HCT116 (cell line): ENCODE results near the gene PTPRS. TPM values are rescaled to one million over a fixed set of nuclear protein-coding genes. Genes with fewer than 3 reads are reported as not detected.
A peak's percentile ranks its signal among the peaks of the same experiment; 100 is the strongest.

Source experiments
- ATAC-seq: fragments of 200-7000 bp; cut with Tn5 transposase; 2 replicates; pipeline ENCODE4 v1.9.1; 2020; ENCODE audit warnings: mild to moderate bottlenecking, moderate library complexity
- BruUV-seq: library from RNA; stranded (reverse); fragments of 400-500 nt; replicated peaks from 2 replicates; lab custom pipeline; 2021; lab: Mats Ljungman, UMichigan
- CTCF ChIA-PET: fragments of 300-600 bp; sonication (Branson Sonifier 250); formaldehyde crosslinking; loops from one replicate; lab custom pipeline; 2021; ENCODE audit warnings: antibody characterized with exemption; lab: Charles Lee
- POLR2A ChIA-PET: fragments of 300-600, 350-600 bp; sonication (Branson Sonifier 250); formaldehyde crosslinking; loops from one replicate; lab custom pipeline; 2021; ENCODE audit warnings: antibody characterized with exemption; lab: Charles Lee
- RAD21 ChIA-PET, 2 experiments: fragments of 300-600 bp; sonication (Branson Sonifier 250); formaldehyde crosslinking; loops; one replicate each; lab custom pipeline; 2023; ENCODE audit warnings: low total read pairs in 2 of 2; ENCODE audit not compliant: uncharacterized antibody in 2 of 2, unreplicated experiment in 2 of 2, low non-redundant PET in 1 of 2; lab: Charles Lee
- DNase-seq: peaks from one replicate; pipeline ENCODE4 v3.0.0-alpha.2; 2010; ENCODE audit warnings: low read depth, low spot score
- H2AFZ ChIP-seq: fragments of 200-600 bp; shearing (Covaris generic), sonication (generic); 2 replicates; pipeline ENCODE4 v1.6.1; 2017; ENCODE audit warnings: low read depth, mixed run types, mixed read lengths, antibody characterized with exemption, low read length; ENCODE audit not compliant: poor library complexity, severe bottlenecking
- H3K27ac ChIP-seq: 2 replicates; pipeline ENCODE4 v1.5.1; 2012; ENCODE audit warnings: low read depth, low read length
- H3K27me3 ChIP-seq: fragments of 200-600 bp; sonication (generic); 2 replicates; pipeline ENCODE4 v1.6.1; 2016; ENCODE audit warnings: mixed run types, low read length, mixed read lengths; ENCODE audit not compliant: insufficient read depth
- H3K36me3 ChIP-seq, 2 experiments: fragments of 200-500 bp in 1 of 2; fragments of 200-600 bp in 1 of 2; sonication (Bioruptor generic) in 1 of 2; sonication (generic) in 1 of 2; 2 replicates each; pipeline versions ENCODE4 v1.5.1 to v1.6.1; 2014 to 2016; ENCODE audit warnings: low read length in 2 of 2, inconsistent platforms in 1 of 2, mixed read lengths in 1 of 2, mixed run types in 1 of 2; ENCODE audit not compliant: insufficient read depth in 2 of 2, control insufficient read depth in 1 of 2
- H3K4me1 ChIP-seq, 2 experiments: fragments of 200-600 bp in 1 of 2; sonication (generic) in 1 of 2; 2 replicates each; pipeline versions ENCODE4 v1.5.1 to v1.6.1; 2012 to 2017; ENCODE audit warnings: low read length in 2 of 2, inconsistent platforms in 1 of 2, mild to moderate bottlenecking in 1 of 2, mixed read lengths in 1 of 2, mixed run types in 1 of 2, moderate library complexity in 1 of 2; ENCODE audit not compliant: insufficient read depth in 2 of 2, control insufficient read depth in 1 of 2
- H3K4me2 ChIP-seq: fragments of 200-600 bp; sonication (generic); 2 replicates; pipeline ENCODE4 v1.6.1; 2017; ENCODE audit warnings: mixed run types, low read length, mixed read lengths
- H3K4me3 ChIP-seq, 2 experiments: fragments of 200-600 bp in 1 of 2; sonication (generic) in 1 of 2; replicated peaks in 1 of 2; 2 replicates each; pipeline ENCODE4 v1.5.1; 2011 to 2016; ENCODE audit warnings: low read length in 2 of 2, control low read depth in 1 of 2, low read depth in 1 of 2, mild to moderate bottlenecking in 1 of 2, mixed read lengths in 1 of 2, mixed run types in 1 of 2
- H3K79me2 ChIP-seq: fragments of 200-600 bp; sonication (generic); 2 replicates; pipeline ENCODE4 v1.6.1; 2017; ENCODE audit warnings: mild to moderate bottlenecking, mixed run types, low read length, moderate library complexity, mixed read lengths; ENCODE audit not compliant: insufficient read depth
- H3K9ac ChIP-seq: fragments of 200-600 bp; sonication (generic); 2 replicates; pipeline ENCODE4 v1.6.1; 2016; ENCODE audit warnings: low read length, mixed read lengths
- H3K9me2 ChIP-seq: fragments of 200-600 bp; sonication (generic), shearing (Covaris generic); 2 replicates; pipeline ENCODE4 v1.6.1; 2017; ENCODE audit warnings: mixed run types, mild to moderate bottlenecking, moderate library complexity; ENCODE audit not compliant: insufficient read depth
- H3K9me3 ChIP-seq, 2 experiments: fragments of 200-500 bp in 1 of 2; fragments of 200-600 bp in 1 of 2; sonication (Bioruptor generic) in 1 of 2; sonication (generic) in 1 of 2; 2 replicates each; pipeline ENCODE4 v1.6.1; 2014 to 2017; ENCODE audit warnings: low read length in 2 of 2, mixed read lengths in 2 of 2, inconsistent platforms in 1 of 2, low read depth in 1 of 2, mild to moderate bottlenecking in 1 of 2, mixed run types in 1 of 2, moderate library complexity in 1 of 2; ENCODE audit not compliant: control insufficient read depth in 1 of 2, insufficient read depth in 1 of 2
- H4K20me1 ChIP-seq: fragments of 200-600 bp; sonication (generic), shearing (Covaris generic); 2 replicates; pipeline ENCODE4 v1.6.1; 2017; ENCODE audit warnings: mixed run types, mild to moderate bottlenecking, moderate library complexity; ENCODE audit not compliant: insufficient read depth
- CBX3 ChIP-seq: IDR thresholded peaks from 2 replicates; pipeline ENCODE4 v1.6.1; 2012; ENCODE audit warnings: low read depth
- EGR1 ChIP-seq: IDR thresholded peaks from 2 replicates; pipeline ENCODE4 v1.6.1; 2012; ENCODE audit warnings: low read depth
- ELF1 ChIP-seq: IDR thresholded peaks from 2 replicates; pipeline ENCODE4 v1.6.1; 2012; ENCODE audit warnings: low read depth, borderline replicate concordance
- JUND ChIP-seq: IDR thresholded peaks from 2 replicates; pipeline ENCODE4 v1.6.1; 2012
- MAX ChIP-seq: IDR thresholded peaks from 2 replicates; pipeline ENCODE4 v1.6.1; 2012
- POLR2AphosphoS5 ChIP-seq: IDR thresholded peaks from 2 replicates; pipeline ENCODE4 v1.6.1; 2011; ENCODE audit warnings: mild to moderate bottlenecking, low read depth, low read length, moderate library complexity
- RAD21 ChIP-seq: IDR thresholded peaks from 2 replicates; pipeline ENCODE4 v1.6.1; 2012; ENCODE audit warnings: low read depth, mild to moderate bottlenecking
- REST ChIP-seq: IDR thresholded peaks from 2 replicates; pipeline ENCODE4 v1.6.1; 2012; ENCODE audit warnings: low read depth
- SIN3A ChIP-seq: IDR thresholded peaks from 2 replicates; pipeline ENCODE4 v1.6.1; 2012; ENCODE audit warnings: low read depth
- TCF7L2 ChIP-seq: IDR thresholded peaks from 2 replicates; pipeline ENCODE4 v1.7.0; 2011; ENCODE audit warnings: borderline replicate concordance, inconsistent platforms; ENCODE audit not compliant: insufficient read depth, insufficient read length; ENCODE audit errors: extremely low read depth
- YY1 ChIP-seq: IDR thresholded peaks from 2 replicates; pipeline ENCODE4 v1.6.1; 2011; ENCODE audit warnings: low read length, low read depth, moderate library complexity, mild to moderate bottlenecking; ENCODE audit not compliant: insufficient replicate concordance; ENCODE audit errors: extremely low read depth
- ZBTB33 ChIP-seq: IDR thresholded peaks from 2 replicates; pipeline ENCODE4 v1.6.1; 2011; ENCODE audit warnings: mild to moderate bottlenecking, low read length, moderate library complexity; ENCODE audit not compliant: insufficient replicate concordance; ENCODE audit errors: extremely low read depth
- intact Hi-C: fragments of 100-400 bp; cut with micrococcal nuclease; formaldehyde crosslinking; loops from 2 replicates; pipeline ENCODE4 v1.10.0; 2022
- total RNA-seq: library from RNA; stranded (reverse); gene quantifications from one replicate; pipeline ENCODE4 v1.2.1, GENCODE V29; 2021; ENCODE audit not compliant: unreplicated experiment

Gene PTPRS
- total RNA-seq, 1 experiment from 2014 or later, result 123 TPM

- TF ChIP-seq ZBTB33, result no peak
These were observed 23.3 kb downstream of the PTPRS start (continued) for GRCh38 chr19:5317321-5317720.

GRCh38 chr19:5316138-5316537 lies 24.5 kb downstream of the PTPRS start:
- H3K9me2 ChIP-seq, result no peaks in the 10 kb centered on the region
- H3K4me2 ChIP-seq, result no peak overlapping the region
- TF ChIP-seq CBX3, result no peak
- no peaks in the 10 kb centered on the region for H3K9me3 ChIP-seq
- H2AFZ ChIP-seq, result no peak overlapping the region
- no TSS peak for BruUV-seq
- ChIA-PET RAD21 (interaction anchor here in 1 of 2 experiments (0.7 kb wide), 1 partner anchor 90 kb away, joined by 3 read pairs; no protein-coding TSS in a partner anchor), CTCF (no interaction called here), POLR2A (no interaction called here)
- no peak overlapping the region for H3K27ac ChIP-seq
- intact Hi-C loops, result no loop called here
- no peak overlapping the region for H3K4me3 ChIP-seq
- DNase-seq (no peak), ATAC-seq (no peak)
- H3K9ac ChIP-seq, result no peak overlapping the region
- peaks cover 3 to 18% of the 10 kb centered on the region in 2 experiments; a peak in 3 of 4 replicates for H3K4me1 ChIP-seq
- H3K27me3 ChIP-seq, result no peaks in the 10 kb centered on the region
- no peaks in the 10 kb centered on the region for H4K20me1 ChIP-seq
- no peaks in the 10 kb centered on the region for H3K36me3 ChIP-seq
- H3K79me2 ChIP-seq, result no peaks in the 10 kb centered on the region; the same call in 1 of the 2 replicates

- BruUV-seq, result no TSS peak
- H3K9me3 ChIP-seq, result no peaks in the 10 kb centered on the region
- ChIA-PET RAD21 (no interaction called here), POLR2A (no interaction called here), CTCF (no interaction called here)
- H3K4me3 ChIP-seq, result no peak overlapping the region
- H3K4me1 ChIP-seq, result peaks cover 3 to 18% of the 10 kb centered on the region in 2 experiments; a peak in 3 of 4 replicates
- ATAC-seq (no peak), DNase-seq (no peak)
- H2AFZ ChIP-seq, result no peak overlapping the region
- H3K9me2 ChIP-seq, result no peaks in the 10 kb centered on the region
- H3K27ac ChIP-seq, result no peak overlapping the region
- intact Hi-C loops, result no loop called here
- peak overlapping the region; percentile 37; the same call in 1 of the 2 replicates for H3K4me2 ChIP-seq
- H3K79me2 ChIP-seq, result no peaks in the 10 kb centered on the region
- H3K36me3 ChIP-seq, result no peaks in the 10 kb centered on the region
- no peaks in the 10 kb centered on the region for H3K27me3 ChIP-seq
- H4K20me1 ChIP-seq, result no peaks in the 10 kb centered on the region
- H3K9ac ChIP-seq, result no peak overlapping the region
- TF ChIP-seq TCF7L2 (no peak), SIN3A (no peak), EGR1 (no peak), JUND (no peak), MAX (no peak), POLR2AphosphoS5 (no peak), REST (no peak), YY1 (no peak), RAD21 (no peak), ELF1 (no peak)
These were observed 25.7 kb downstream of the PTPRS start for GRCh38 chr19:5314907-5315298.
